ENCODE results near the gene TNNT3. TPM values are rescaled to one million over a fixed set of nuclear protein-coding genes. Genes with fewer than 3 reads are reported as not detected.

Gene TNNT3
- total RNA-seq, 1 donor from 2014 or later: 2.6 TPM

- Mint-ChIP-seq H3K27ac (ENCODE audit: unreplicated experiment) (no peak overlapping the region), H3K4me3 (ENCODE audit: unreplicated experiment) (no peak overlapping the region), H3K36me3 (ENCODE audit: unreplicated experiment) (peaks cover 3% of the 10 kb centered on the region), H3K4me1 (ENCODE audit: unreplicated experiment) (peaks cover 14% of the 10 kb centered on the region), H3K27me3 (ENCODE audit: unreplicated experiment) (peaks cover 10% of the 10 kb centered on the region), H3K9me3 (ENCODE audit: unreplicated experiment) (no peaks in the 10 kb centered on the region)
- TF ChIP-seq CTCF (IDR thresholded peaks at IDR 0.05): no peak
- peak; percentile 83 for DNase-seq (ENCODE audit: extremely low spot score, unreplicated experiment)
These were observed 15.0 kb downstream of the TNNT3 start for GRCh38 chr11:1934335-1935155.

DNA sequence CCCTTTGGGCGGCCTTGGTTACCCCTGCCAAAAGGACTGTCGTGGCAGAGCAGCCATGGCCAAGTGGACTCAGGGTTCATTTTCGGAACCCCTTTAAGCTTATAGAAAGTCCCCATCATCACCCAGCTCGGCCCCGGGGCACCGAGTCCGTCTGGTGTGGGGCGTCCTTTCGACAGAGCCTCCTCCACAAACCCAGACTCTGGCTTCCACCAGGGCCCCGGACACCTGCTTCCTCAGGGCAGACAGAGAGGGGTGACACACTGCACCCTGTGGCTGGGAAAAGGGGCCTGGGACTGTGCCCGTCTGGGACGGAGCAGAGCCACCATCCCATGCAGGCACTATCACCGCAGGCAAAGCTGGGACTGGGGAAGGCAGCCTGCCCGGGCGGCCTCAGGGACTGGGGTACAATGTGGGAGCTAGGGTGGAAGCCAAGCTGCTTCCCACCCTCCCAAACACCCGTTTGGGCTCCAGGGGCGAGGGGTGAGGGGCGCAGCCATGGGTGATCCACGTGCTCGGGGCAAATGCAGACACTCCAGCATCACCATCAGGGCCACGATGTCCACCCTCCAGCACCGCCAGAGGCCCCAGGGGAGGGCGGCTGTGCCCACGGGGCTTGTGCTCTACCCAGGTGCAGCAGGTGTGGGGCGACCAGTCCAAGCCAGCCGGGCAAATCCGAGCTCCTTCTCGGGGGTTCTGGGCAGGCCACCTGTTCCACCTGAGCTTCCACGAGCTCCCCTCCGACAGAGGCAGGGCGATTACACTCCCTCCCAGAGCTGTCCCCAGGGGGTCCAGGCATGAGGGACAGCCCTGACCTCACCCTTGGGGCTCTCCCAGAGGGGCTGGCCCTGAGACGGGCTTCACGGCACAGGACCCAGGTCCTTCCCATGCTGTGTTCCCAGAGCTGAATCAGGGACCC lies 15.9 kb downstream of the TNNT3 start:
- no peak overlapping the region for H3K27ac Mint-ChIP-seq (ENCODE audit: unreplicated experiment)
- H3K4me1 Mint-ChIP-seq (ENCODE audit: unreplicated experiment): peaks cover 14% of the 10 kb centered on the region
- DNase-seq (ENCODE audit: extremely low spot score, unreplicated experiment): peak; percentile 83
- peaks cover 10% of the 10 kb centered on the region for H3K27me3 Mint-ChIP-seq (ENCODE audit: unreplicated experiment)
- H3K36me3 Mint-ChIP-seq (ENCODE audit: unreplicated experiment): peaks cover 3% of the 10 kb centered on the region
- H3K4me3 Mint-ChIP-seq (ENCODE audit: unreplicated experiment): no peak overlapping the region
- TF ChIP-seq CTCF (IDR thresholded peaks at IDR 0.05): no peak
- H3K9me3 Mint-ChIP-seq (ENCODE audit: unreplicated experiment): no peaks in the 10 kb centered on the region

GRCh38 chr11:1936072-1936780 lies 16.7 kb downstream of the TNNT3 start:
- peak; percentile 83 for DNase-seq (ENCODE audit: extremely low spot score, unreplicated experiment)
- Mint-ChIP-seq H3K27me3 (ENCODE audit: unreplicated experiment) (peaks cover 10% of the 10 kb centered on the region), H3K27ac (ENCODE audit: unreplicated experiment) (no peak overlapping the region), H3K4me1 (ENCODE audit: unreplicated experiment) (peaks cover 12% of the 10 kb centered on the region), H3K9me3 (ENCODE audit: unreplicated experiment) (no peaks in the 10 kb centered on the region), H3K4me3 (ENCODE audit: unreplicated experiment) (no peak overlapping the region), H3K36me3 (ENCODE audit: unreplicated experiment) (peaks cover 3% of the 10 kb centered on the region)
- no peak for TF ChIP-seq CTCF (IDR thresholded peaks at IDR 0.05)

DNA sequence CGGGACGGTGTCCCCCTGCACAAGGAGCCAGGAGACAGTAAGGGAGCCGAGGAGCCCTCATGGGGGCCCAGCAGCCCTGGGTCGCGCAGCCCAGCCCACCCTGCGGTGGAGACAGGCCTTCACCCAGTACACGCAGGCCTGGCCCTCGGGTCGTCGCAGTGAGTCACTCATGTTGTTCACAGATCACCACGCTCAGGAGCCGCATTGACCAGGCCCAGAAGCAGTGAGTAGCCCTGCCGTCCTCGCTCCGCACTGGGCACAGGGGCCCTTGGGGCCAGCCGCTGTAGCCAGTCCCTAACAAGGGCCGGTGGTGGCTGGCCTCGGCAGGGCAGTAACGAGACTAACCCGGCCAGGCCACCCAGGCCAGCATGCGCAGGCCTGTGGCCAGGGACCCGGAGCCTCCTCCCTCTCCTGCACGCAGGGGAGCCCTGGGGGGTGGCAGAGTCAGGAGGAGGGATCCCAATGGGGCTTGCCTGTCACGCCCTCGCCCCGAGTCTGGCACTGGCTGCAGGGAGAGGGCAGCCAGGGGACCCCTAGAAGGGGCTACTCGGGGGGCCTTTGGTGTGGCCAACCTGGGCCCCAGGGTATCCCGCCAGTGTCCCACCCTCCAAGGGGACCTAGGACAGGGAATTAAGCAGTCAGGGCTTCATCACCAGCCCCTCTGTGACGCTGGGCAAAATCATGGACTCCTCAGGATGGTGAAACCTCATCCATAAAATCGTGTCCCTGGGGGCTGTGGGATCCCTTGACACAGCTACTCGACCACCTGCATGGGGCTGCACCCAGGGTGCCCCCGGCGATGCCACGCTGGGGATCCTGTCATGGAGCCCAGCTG lies 17.5 kb downstream of the TNNT3 start:
- Mint-ChIP-seq H3K4me3 (ENCODE audit: unreplicated experiment) (no peak overlapping the region), H3K36me3 (ENCODE audit: unreplicated experiment) (peaks cover 3% of the 10 kb centered on the region), H3K9me3 (ENCODE audit: unreplicated experiment) (no peaks in the 10 kb centered on the region), H3K27me3 (ENCODE audit: unreplicated experiment) (peaks cover 10% of the 10 kb centered on the region), H3K4me1 (ENCODE audit: unreplicated experiment) (peaks cover 4% of the 10 kb centered on the region), H3K27ac (ENCODE audit: unreplicated experiment) (no peak overlapping the region)
- TF ChIP-seq CTCF (IDR thresholded peaks at IDR 0.05): no peak
- DNase-seq (ENCODE audit: extremely low spot score, unreplicated experiment): peak; percentile 83
